Measurements from ENCODE around the gene PHACTR2.

PHACTR2 gene

DNA sequence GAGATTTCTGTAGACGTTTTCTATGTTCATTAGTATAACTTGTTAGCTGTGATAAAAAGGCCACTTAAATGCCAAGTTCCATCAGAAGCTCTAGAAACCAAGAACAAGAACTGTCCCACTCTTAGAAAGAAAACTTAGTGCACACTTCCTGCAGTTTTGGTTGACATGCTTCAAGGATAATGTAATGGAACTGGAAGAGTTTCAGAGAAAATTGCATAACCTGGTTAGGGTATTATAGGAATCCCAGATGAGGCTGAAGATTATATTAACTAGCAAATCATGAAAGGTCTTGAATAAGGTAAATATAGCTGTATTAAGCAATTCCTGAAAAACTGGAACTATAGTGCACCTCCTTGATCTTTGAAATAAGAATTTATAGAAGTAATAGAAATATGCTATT lies 1.8 kb upstream of the PHACTR2 start:
- DNase-seq, result no peak

DNA sequence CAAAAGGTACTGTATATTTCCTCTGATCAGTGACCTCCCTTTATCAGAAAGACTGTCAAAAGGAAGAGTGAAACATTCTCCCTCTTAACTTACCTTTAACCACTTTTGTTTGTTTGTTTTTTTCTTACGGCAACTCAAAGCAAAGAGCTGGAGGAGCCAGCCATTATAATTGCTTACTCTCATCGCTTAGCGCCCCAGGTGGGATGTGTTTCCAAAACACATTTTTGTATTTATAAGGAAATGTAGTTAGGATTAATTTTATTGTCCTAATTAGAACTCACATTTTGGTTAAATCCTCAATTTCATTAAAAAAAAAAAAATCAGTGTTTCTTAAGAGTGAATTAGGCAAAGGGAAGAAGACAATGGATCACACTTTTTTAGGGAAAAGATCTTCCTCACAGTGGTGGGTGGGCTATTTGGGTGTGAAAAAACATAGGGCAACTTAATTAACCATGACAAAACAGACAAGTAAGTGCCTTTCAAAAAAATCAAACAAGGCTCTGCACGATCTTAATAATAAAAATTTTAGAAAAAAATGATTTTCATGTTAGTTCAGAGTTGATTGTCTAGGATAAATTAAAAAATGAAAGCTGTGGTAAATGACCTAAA lies 1.2 kb upstream of the PHACTR2 start:
- no peak for DNase-seq

DNA sequence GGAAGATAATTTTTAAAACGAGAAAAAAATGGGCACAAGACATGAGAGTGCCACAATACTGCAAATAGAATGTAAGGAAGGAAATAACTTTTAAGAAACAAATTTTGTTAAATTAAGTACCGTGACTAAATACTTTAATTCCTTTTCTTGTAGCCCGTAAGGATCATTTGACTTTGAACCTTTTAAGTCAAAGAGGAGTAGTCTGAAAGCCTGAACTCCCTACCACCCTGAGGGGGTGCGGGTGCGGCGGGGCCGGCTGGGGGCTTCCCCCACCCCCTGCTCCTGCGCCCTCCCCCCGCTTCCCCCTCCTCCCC lies 231 bp upstream of the PHACTR2 start:
- DNase-seq, result no peak

DNA sequence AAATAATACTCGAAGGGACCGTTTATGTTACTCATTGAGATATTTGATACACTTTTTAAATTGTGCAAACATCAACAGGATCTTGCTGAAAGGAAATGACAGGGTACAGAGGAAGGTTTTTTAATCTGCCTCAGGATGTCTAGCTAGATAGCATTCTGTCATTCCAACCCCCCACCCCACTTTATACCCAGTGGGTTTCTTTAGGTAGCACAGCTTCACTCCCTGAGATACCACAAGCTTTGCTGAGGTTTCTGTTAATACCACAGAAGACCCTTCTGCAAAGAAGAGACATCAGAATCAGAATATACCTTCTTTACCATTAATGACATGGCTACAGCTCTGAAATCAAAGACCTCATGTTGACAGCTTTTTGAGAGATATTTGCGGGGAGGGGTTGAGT lies 1.3 kb downstream of the PHACTR2 start:
- no peak for DNase-seq

DNA sequence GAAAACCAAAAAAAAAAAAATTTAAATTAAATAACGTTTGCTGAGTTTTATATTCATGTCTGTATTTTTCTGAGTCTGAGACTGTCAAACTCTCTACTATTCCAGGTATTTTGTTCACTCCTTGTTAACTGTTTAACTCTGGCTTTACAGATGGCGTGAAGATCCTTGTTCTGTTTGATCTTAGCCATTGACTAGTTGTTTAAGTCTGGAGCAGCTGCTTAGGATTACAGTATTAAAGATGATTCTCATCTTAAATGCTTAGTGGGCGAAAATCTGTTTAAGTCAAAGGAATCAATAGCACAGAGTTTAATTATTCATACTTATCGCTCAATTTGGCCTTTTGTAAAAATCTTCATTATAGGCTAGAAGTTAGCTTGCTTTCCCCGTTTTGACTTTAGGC lies 2.4 kb downstream of the PHACTR2 start:
- DNase-seq, result no peak

DNA sequence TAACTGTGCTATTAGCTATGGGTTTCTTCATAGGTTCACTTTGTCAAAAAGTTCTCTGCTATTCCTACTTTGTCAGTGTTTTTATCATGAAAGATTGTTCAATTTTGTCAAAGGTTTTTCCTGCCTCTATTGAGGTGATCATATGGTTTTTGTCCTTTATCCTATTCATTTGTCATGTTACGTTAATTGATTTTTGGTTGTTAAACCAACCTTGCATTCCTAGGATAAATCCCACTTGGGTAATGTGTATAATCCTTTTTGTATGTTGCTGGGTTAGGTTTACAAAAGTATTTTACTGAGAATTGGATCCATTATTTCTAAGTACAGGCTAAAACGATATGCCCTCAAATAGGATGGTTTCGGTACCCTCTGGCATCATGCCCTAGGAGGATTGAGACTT lies 5.0 kb downstream of the PHACTR2 start:
- no peak for DNase-seq

DNA sequence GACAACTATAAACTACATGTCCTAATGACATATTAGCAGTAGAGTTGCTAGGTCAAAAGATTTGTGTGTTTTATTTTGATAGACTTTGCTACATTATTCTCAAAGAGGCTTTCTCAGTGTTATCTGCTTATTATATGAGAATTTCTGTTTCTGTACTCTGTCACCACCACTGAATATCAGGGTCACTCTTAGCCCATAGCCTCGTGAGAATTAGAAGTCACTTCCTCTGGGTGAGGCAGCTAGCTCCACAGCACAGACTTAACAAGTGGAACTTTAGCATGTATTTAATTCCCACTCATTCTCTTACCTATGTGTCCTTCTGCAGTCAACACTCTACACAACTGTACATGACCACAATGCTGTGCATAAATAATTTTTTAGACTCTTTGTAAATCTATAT lies 6.7 kb downstream of the PHACTR2 start:
- DNase-seq, result no peak

DNA sequence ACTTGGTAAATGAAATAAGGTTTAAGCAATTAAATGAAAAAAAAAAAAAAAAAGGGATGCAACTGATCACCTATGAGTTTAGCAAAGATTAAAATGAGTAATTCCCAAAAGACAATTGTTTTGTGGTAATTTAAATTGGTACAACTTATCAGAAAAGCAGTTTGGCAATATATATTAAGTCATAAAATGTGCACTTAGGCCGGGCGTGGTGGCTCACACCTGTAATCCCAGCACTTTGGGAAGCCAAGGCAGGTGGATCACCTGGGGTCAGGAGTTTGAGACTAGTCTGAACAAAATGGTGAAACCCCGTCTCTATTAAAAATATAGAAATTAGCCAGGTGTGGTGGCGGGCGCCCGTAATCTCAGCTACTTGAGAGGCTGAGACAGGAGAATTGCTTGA lies 7.9 kb downstream of the PHACTR2 start:
- DNase-seq, result no peak

DNA sequence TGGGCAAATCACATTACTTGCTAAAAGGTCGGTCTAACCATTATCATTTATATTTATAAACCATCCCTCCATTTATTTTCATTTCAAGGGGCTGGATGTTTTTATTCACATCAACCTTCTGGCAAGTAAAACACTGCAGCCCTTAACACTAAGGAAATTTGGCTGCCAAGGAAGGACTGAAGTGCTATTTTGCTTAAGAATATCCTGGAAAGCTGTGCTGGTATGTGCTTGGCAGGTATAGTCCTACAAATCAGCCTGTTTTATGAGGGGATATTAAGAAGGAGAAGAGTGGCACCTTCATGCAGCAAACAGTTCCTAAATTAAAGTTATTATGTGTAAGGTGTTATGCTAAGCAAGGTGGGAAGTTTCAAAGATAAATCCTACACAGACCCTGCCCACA lies 9.8 kb downstream of the PHACTR2 start:
- no peak for DNase-seq

DNA sequence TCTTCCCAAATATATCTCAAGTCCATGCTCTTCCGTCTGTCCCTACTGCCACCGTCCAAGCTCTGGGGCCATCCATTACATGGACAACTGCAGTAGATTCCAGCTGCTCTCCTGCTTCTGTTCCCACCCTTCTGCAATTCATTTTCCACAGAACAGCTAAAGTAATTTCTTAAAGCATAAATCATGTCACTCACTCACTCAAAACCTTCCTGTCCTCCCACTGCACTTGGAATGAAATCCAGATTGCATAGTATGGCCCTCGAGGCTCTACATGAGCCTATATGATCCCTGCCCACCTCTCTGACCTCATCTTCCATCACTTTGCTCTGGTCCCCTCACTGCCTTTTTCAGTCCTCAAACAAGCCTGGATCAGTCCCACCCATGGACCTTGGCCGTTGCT lies 10.9 kb downstream of the PHACTR2 start:
- no peak for DNase-seq

DNA sequence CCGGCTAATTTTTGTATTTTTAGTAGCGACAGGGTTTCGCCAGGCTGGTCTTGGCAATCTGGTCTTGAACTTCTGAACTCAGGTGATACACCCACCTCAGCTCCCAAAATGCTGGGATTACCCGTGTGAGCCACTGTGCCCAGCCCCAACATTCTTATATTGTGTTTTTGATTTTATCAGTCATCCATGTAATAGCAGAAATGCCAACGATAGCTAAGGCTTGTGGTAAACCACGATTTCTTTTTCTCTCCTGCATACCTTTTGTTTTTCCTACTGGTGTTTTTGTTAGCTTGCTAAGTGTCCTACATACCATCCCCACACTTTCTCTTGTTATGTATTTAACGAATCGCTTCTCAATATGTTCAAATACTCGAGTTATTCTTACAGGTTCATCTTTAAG lies 12.1 kb downstream of the PHACTR2 start:
- no peak for DNase-seq

DNA sequence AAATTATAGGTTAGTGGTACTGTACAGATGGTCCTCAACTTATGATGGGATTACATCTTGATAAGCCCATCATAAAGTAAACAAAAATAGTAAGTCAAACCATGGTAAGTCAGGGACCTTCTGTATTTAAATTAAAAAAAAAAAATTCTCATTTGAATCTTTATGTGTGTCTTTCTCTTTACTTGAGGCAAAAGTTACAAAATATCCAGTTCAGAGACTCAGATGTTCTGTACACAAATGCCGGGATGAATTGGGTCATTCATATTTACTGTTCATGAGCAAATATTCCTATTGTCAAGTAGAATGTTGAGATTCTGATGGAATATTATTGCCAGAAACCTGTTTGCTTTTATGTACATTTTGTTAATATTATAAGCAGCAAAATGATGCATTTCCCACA lies 13.4 kb downstream of the PHACTR2 start:
- no peak for DNase-seq

DNA sequence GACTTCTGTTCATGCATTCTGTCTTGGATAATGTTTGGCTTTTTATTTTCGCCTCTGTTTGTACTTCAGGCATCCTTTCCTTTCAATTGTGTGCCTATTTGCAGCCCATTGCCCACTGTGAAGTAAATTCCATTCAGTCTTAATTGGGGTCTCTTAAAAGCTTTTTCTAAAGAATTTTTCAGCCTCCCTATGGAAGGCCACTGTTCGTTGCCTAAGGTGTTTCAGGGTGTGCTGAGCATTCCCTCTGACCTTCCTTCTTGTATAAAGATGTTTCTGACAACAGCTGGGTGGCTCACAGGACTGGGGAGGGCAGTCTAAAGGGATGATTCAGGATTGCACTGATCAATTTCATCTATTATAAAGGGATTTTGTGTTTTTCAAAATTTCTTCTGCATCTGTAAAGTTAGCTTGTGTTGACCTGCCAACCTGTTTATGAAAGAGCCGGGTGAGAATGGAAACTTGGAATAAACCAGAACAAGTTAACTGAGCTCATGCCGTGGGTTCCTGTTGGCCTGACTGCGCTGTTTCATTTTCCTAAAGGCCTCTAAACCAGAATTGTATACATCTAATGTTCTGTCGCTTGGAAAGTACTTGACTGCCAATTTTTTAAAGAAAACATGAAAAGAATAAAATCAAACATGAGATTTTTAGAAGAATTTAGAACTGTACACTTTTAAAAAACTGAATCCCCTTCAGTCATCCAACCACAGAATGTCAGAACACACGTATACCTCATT lies 14.3 kb downstream of the PHACTR2 start:
- no peak for DNase-seq

DNA sequence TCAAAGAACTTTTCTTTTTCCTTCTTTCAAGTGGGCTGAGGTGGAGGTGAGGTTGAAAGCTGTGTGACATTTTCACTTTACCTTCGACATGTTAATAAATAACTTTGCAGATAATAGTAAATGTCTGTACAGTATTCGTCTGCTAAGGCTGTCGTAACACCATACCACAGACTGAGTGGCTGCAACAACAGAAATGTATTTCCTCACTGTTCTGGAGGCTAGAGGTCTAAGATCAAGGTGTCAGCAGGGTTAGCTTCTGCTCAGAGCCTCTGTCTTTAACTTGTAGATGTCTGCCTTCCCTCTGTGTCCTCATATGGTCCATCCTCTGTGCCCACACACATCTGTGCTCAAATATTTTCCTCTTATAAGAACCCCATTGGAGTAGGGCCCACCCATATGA lies 14.9 kb downstream of the PHACTR2 start:
- DNase-seq, result no peak

DNA sequence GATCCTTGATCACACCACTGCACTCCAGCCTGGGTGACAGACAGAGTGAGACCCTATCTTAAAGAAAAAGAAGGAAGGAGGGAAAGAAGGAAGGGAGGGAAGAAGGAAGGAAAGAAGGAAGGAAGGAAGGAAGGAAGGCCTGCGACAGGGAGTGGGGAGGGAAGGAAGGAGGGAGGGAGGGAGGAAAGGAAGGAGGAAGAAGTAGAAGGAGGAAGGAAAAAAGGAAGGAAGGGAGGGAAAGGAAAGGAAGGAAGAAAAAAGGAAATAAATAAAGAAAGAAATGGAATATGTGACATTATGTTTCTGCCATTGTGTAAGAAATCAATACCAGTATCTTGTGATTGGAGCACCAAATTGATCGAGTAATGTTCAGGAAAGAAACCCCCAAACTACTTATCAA lies 16.2 kb downstream of the PHACTR2 start:
- no peak for DNase-seq

DNA sequence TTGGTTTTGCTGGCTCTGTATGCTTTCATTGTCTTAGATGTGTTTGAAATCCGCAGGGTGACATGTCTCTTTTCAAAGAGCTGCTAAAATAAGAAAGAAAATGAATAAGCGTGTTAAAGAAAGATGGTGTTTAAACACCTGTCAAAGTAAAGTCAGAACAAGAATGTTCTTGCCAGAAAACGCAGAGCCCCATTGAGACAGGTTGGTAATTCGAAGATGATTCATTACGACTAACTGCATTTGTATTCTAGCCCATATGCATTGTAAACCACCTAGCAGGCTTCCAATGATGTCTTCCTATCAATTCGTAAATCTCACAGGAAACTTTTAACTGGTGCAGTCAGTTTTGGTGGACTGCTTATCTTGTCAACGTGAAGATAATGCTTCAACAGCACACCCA lies 16.8 kb downstream of the PHACTR2 start:
- DNase-seq, result no peak

DNA sequence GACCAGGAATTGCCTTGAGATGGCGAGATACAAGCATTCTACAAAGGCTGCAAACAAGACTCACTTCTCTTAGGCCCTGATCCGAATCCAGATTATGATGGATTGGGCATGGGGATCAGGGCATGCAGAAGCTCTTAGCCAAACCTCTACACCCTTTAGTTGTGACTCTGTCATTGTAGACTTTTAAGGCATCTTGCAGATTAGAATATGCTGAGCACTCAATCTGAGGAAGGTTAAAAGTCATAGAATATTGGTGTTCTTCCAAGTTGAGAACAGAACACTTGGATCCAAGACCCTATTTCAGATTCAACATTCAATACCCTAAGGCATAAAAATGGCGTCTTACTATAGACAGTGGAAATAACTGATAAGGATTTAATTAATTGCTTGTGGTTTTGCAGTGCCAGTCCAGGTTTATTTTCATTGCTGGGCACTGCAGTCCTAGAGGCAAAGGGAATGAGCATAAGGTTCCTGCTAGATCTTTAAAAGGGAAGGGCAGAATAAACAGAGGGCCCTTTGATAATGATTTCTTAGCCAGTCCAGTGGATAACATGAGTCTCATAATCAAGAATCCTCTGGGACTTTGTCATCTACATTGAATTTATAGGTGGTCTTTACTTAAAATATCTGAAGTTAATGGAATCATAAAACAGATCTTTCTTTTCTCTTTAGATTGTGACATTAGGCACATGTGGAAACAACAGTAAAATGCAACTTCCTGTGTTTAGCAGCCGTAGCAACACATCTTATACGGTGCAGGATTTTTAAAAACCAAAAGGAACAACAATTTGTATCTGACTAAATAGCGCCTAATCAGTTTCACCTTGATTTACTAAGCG lies 17.6 kb downstream of the PHACTR2 start:
- no peak for DNase-seq

DNA sequence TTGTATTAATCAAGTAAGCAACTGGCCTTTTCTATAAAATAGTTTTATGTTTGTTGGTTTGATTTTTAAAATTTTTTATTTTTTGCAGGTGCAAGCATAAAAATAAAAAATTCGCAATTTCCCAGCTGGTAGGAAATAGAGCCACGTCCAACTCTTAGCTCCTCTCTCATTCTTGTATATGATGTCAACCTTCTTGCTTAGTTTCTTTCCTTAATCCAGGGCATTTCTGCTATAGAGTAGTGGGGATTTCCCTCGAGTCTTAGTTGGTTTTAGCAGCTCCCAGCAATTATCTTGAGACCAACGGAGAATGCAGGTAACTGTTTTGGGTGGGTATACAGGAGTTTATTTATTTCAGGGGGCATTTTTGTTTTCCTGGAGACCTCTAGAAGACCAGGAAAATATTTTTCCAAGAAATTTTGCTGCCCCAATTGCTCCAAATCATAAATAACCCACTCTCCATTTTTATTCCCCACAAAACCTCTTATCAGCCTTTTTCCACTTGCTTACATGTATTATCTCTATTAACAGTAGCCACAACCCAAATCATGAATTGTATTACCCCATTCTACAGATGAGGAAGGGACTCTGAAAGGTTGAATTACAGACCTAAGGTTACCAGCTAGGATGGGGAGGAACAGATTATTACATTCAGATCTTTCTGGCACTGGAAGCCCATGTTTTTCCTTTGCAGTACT lies 18.4 kb downstream of the PHACTR2 start:
- DNase-seq, result no peak

DNA sequence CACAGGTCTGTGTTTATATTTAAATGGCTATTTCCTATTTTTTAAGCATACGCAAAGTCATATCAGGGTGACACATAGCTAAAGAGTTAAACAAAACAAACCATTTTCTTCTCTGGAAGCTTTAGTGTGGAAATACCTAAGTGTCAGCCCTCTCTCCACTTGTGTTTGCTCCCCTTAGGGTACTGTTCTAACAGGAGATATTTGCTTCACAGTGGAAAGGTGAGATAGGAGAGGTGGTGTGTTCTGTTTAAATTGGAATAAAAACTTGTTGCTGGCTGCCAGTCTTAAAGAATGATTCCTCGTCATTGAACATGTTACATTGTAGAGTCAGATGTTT lies 18.9 kb downstream of the PHACTR2 start:
- no peak for DNase-seq

DNA sequence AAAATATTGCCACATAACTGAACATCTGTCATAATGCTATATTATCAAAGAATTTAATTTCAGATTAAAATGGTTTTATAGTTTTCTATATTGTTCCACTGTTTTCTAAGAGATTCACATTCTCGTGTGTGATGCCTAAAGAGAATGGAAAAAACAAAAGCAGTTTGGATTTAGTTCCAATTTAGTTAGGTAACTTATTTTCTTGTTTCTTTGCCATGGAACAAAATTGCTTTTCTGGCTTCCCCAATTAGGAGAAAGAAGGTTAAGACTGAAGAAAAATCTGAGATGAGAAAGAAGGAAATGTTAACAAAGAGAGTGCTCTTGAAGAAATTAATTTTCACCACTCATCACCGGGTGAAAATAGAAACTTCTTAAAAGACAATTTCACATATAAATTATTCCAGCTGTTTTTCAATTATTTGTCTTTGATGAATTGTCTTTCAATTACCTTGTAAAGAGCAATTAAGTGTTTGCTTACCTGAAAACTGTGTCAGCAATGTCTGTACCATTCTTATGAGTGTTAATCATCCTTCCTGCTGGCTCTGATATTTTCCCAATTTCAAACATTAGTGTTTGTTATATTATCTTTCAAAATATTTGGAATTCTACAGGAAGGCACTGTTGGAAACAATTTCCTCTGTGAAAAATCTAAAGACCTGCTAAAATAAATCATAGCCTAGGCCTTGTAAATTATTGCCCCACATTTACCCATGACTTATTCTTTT lies 19.5 kb downstream of the PHACTR2 start:
- no peak for DNase-seq

DNA sequence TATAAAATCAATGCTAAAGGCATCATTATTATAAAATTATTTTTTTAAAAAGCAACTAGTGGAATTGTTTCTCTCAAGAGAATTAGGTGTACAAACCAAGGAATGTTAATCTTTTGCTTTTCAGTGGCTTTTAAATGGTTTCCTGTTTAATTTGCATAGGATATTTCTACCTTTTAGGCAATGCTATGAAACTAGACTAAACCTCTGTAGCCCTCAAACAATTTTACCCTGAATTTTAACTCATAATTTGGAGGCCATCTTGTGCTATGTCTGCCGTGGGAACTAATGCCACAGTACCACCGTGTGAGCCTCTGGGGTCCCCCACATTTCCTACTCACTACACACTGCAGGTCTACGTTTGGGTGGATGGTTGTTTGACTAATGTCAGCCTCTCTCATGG lies 20.6 kb downstream of the PHACTR2 start:
- DNase-seq, result no peak

DNA sequence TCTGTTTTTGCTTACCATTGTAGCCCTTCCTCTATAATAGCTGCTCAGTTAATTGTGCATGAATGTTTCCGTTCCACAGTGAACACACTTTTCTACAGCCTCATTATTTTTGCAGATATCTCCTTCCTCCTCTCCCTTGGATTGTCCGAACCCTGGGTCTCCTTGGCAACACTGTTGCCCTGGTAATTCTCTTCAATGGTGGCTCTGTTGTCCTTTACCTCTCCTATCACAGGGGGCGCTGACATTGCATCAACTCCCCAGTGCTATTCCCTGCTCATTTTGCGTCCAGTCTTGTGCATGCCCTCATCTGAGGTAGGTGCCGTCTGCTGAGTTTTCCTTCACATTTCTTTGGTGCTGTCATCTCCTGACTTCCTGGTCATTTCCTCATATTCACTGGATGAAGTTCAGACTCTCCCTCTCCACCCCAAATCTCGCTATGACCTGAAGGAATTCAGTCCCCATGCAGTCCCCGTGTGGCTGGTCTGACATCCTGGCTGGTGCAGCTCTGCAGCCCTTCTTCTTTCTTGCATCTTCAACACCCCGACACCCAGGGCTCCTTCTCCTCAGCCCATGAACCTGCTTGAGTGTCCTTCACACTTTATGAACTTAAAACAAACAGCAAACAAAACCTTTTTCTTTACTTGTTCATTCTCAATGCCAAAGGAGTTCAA lies 21.1 kb downstream of the PHACTR2 start:
- DNase-seq, result no peak

DNA sequence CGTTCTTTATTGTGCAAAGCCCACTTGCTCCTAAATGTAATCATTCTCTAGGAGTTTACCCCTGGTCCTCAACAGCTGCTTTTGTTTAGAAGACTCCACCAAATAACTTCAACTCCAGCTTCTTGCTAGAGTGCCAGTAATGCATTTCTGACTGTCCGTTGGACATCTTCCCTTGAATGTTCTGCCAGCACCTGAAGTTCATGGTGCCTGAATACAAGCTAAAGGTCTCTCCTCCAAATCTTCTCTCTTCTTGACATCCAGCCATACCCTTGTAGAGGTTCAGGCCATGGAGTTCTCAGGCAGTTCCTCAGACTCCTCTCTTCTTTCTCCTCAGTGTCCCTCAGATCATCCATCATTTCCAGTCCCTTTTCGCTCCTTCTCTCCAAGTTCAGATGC lies 21.7 kb downstream of the PHACTR2 start:
- DNase-seq, result no peak

Measured in activated CD8-positive, alpha-beta memory T cell treated with anti-CD3 and anti-CD28 coated beads for 24 hours (primary cell).